HepG2 (cell line): Measurements from ENCODE around the gene PTPRN. TPM values are rescaled to one million over a fixed set of nuclear protein-coding genes. Genes with fewer than 3 reads are reported as not detected.

ENCODE experiments used
- HNF1B ChIP-seq: sonication (generic); formaldehyde crosslinking; IDR thresholded peaks from 2 replicates; pipeline ENCODE4 v1.5.1; 2020; ENCODE audit warnings: mild to moderate bottlenecking, moderate library complexity, missing genetic modification reagents
- NPAS2 ChIP-seq: sonication (generic); formaldehyde crosslinking; IDR thresholded peaks from 2 replicates; pipeline ENCODE4 v1.8.0; 2022; ENCODE audit warnings: mild to moderate bottlenecking, missing genetic modification reagents, borderline replicate concordance
- REPIN1 ChIP-seq: sonication (generic); formaldehyde crosslinking; IDR thresholded peaks from 2 replicates; pipeline ENCODE4 v1.8.0; 2022; ENCODE audit warnings: missing genetic modification reagents, low read depth, mild to moderate bottlenecking, borderline replicate concordance
- RFXAP ChIP-seq: sonication (generic); formaldehyde crosslinking; IDR thresholded peaks from 2 replicates; pipeline ENCODE4 v1.4.0; 2020; ENCODE audit warnings: missing genetic modification reagents, borderline replicate concordance
- SIX1 ChIP-seq: sonication (generic); formaldehyde crosslinking; IDR thresholded peaks from 2 replicates; pipeline ENCODE4 v1.4.0; 2020; ENCODE audit warnings: missing genetic modification reagents, borderline replicate concordance
- SRY ChIP-seq: sonication (generic); formaldehyde crosslinking; IDR thresholded peaks from 2 replicates; pipeline ENCODE4 v1.8.0; 2022; ENCODE audit warnings: mild to moderate bottlenecking, missing genetic modification reagents
- TFAP4 ChIP-seq: sonication (generic); IDR thresholded peaks from 2 replicates; pipeline ENCODE4 v1.6.1; 2016; ENCODE audit warnings: low read depth, borderline replicate concordance
- ZBTB37 ChIP-seq: sonication (generic); formaldehyde crosslinking; IDR thresholded peaks from 2 replicates; pipeline ENCODE4 v1.4.0; 2020; ENCODE audit warnings: mild to moderate bottlenecking, missing genetic modification reagents
- ZNF407 ChIP-seq: sonication (generic); formaldehyde crosslinking; IDR thresholded peaks from one replicate; pipeline ENCODE4 v1.5.1; 2020; ENCODE audit warnings: mild to moderate bottlenecking, missing genetic modification reagents; ENCODE audit errors: not compliant biosample characterization
- ZNF572 ChIP-seq: sonication (generic); formaldehyde crosslinking; IDR thresholded peaks from 2 replicates; pipeline ENCODE4 v1.5.1; 2020; ENCODE audit warnings: mild to moderate bottlenecking, missing genetic modification reagents
- ZNF616 ChIP-seq: sonication (generic); formaldehyde crosslinking; IDR thresholded peaks from 2 replicates; pipeline ENCODE4 v1.5.0; 2020; ENCODE audit warnings: low read depth, mild to moderate bottlenecking, missing genetic modification reagents
- polyA plus RNA-seq, 8 experiments: library from polyadenylated mRNA; depleted of rRNA in 3 of 8; stranded (reverse) in 7 of 8; unstranded in 1 of 8; fragments of >200 nt; fragmentation: Illumina TruSeq in 4 of 8; extraction: Trizol in 4 of 8; gene quantifications; 2 replicates each; pipeline versions ENCODE4 v1.2.1 to v1.2.3, GENCODE V29; 2011 to 2016; ENCODE audit warnings: low read depth in 4 of 8, missing spikeins in 1 of 8, mixed read lengths in 1 of 8; ENCODE audit not compliant: insufficient read depth in 1 of 8
- total RNA-seq, 5 experiments: library from RNA; depleted of rRNA; stranded (reverse); fragments of >200 nt; fragmentation: Illumina TruSeq; extraction: Trizol; gene quantifications; 2 replicates each; pipeline ENCODE4 v1.2.3, GENCODE V29; 2016; ENCODE audit warnings: low read depth in 1 of 5

Gene PTPRN
- total and polyA plus RNA-seq, 2 of the 13 experiments (the other 11 are each of a cell fraction or from before 2014, with no cell fraction given) = 0.26 TPM; not detected in 1

- TF ChIP-seq TFAP4 = no peak
- TF ChIP-seq RFXAP = no peak
- TF ChIP-seq HNF1B (CRISPR knock-in tag) = peak; percentile 66
- TF ChIP-seq SIX1 = no peak
- TF ChIP-seq ZNF616 (CRISPR knock-in tag) = 0 out of 2 replicates have a peak, but pooled peaks have one; percentile 23
- no peak for TF ChIP-seq SRY (CRISPR knock-in tag)
- peak; percentile 81; the same call in 1 of the 2 replicates for TF ChIP-seq ZNF572
- peak; percentile 31 for TF ChIP-seq ZNF407 (CRISPR knock-in tag)
- TF ChIP-seq NPAS2 = no peak
- no peak for TF ChIP-seq ZBTB37 (CRISPR knock-in tag)
- no peak for TF ChIP-seq REPIN1 (CRISPR knock-in tag)
These were observed 10.3 kb downstream of the PTPRN start (continued) for GRCh38 chr2:219298759-219299371.
